HCT116 (cell line): ENCODE results near the gene HSPA2. TPM values are rescaled to one million over a fixed set of nuclear protein-coding genes. Genes with fewer than 3 reads are reported as not detected.

Experiments
- ATAC-seq: fragments of 200-7000 bp; cut with Tn5 transposase; 2 replicates; pipeline ENCODE4 v1.9.1; 2020; ENCODE audit warnings: mild to moderate bottlenecking, moderate library complexity
- BruUV-seq: library from RNA; stranded (reverse); fragments of 400-500 nt; replicated peaks from 2 replicates; lab custom pipeline; 2021; lab: Mats Ljungman, UMichigan
- CTCF ChIA-PET: fragments of 300-600 bp; sonication (Branson Sonifier 250); formaldehyde crosslinking; loops from one replicate; lab custom pipeline; 2021; ENCODE audit warnings: antibody characterized with exemption; lab: Charles Lee
- POLR2A ChIA-PET: fragments of 300-600, 350-600 bp; sonication (Branson Sonifier 250); formaldehyde crosslinking; loops from one replicate; lab custom pipeline; 2021; ENCODE audit warnings: antibody characterized with exemption; lab: Charles Lee
- RAD21 ChIA-PET, 2 experiments: fragments of 300-600 bp; sonication (Branson Sonifier 250); formaldehyde crosslinking; loops; one replicate each; lab custom pipeline; 2023; ENCODE audit warnings: low total read pairs in 2 of 2; ENCODE audit not compliant: uncharacterized antibody in 2 of 2, unreplicated experiment in 2 of 2, low non-redundant PET in 1 of 2; lab: Charles Lee
- DNase-seq: peaks from one replicate; pipeline ENCODE4 v3.0.0-alpha.2; 2010; ENCODE audit warnings: low read depth, low spot score
- H2AFZ ChIP-seq: fragments of 200-600 bp; shearing (Covaris generic), sonication (generic); 2 replicates; pipeline ENCODE4 v1.6.1; 2017; ENCODE audit warnings: low read depth, mixed run types, mixed read lengths, antibody characterized with exemption, low read length; ENCODE audit not compliant: poor library complexity, severe bottlenecking
- H3K27ac ChIP-seq: 2 replicates; pipeline ENCODE4 v1.5.1; 2012; ENCODE audit warnings: low read depth, low read length
- H3K27me3 ChIP-seq: fragments of 200-600 bp; sonication (generic); 2 replicates; pipeline ENCODE4 v1.6.1; 2016; ENCODE audit warnings: mixed run types, low read length, mixed read lengths; ENCODE audit not compliant: insufficient read depth
- H3K36me3 ChIP-seq, 2 experiments: fragments of 200-500 bp in 1 of 2; fragments of 200-600 bp in 1 of 2; sonication (Bioruptor generic) in 1 of 2; sonication (generic) in 1 of 2; 2 replicates each; pipeline versions ENCODE4 v1.5.1 to v1.6.1; 2014 to 2016; ENCODE audit warnings: low read length in 2 of 2, inconsistent platforms in 1 of 2, mixed read lengths in 1 of 2, mixed run types in 1 of 2; ENCODE audit not compliant: insufficient read depth in 2 of 2, control insufficient read depth in 1 of 2
- H3K4me1 ChIP-seq, 2 experiments: fragments of 200-600 bp in 1 of 2; sonication (generic) in 1 of 2; 2 replicates each; pipeline versions ENCODE4 v1.5.1 to v1.6.1; 2012 to 2017; ENCODE audit warnings: low read length in 2 of 2, inconsistent platforms in 1 of 2, mild to moderate bottlenecking in 1 of 2, mixed read lengths in 1 of 2, mixed run types in 1 of 2, moderate library complexity in 1 of 2; ENCODE audit not compliant: insufficient read depth in 2 of 2, control insufficient read depth in 1 of 2
- H3K4me2 ChIP-seq: fragments of 200-600 bp; sonication (generic); 2 replicates; pipeline ENCODE4 v1.6.1; 2017; ENCODE audit warnings: mixed run types, low read length, mixed read lengths
- H3K4me3 ChIP-seq, 2 experiments: fragments of 200-600 bp in 1 of 2; sonication (generic) in 1 of 2; replicated peaks in 1 of 2; 2 replicates each; pipeline ENCODE4 v1.5.1; 2011 to 2016; ENCODE audit warnings: low read length in 2 of 2, control low read depth in 1 of 2, low read depth in 1 of 2, mild to moderate bottlenecking in 1 of 2, mixed read lengths in 1 of 2, mixed run types in 1 of 2
- H3K79me2 ChIP-seq: fragments of 200-600 bp; sonication (generic); 2 replicates; pipeline ENCODE4 v1.6.1; 2017; ENCODE audit warnings: mild to moderate bottlenecking, mixed run types, low read length, moderate library complexity, mixed read lengths; ENCODE audit not compliant: insufficient read depth
- H3K9ac ChIP-seq: fragments of 200-600 bp; sonication (generic); 2 replicates; pipeline ENCODE4 v1.6.1; 2016; ENCODE audit warnings: low read length, mixed read lengths
- H3K9me2 ChIP-seq: fragments of 200-600 bp; sonication (generic), shearing (Covaris generic); 2 replicates; pipeline ENCODE4 v1.6.1; 2017; ENCODE audit warnings: mixed run types, mild to moderate bottlenecking, moderate library complexity; ENCODE audit not compliant: insufficient read depth
- H3K9me3 ChIP-seq, 2 experiments: fragments of 200-500 bp in 1 of 2; fragments of 200-600 bp in 1 of 2; sonication (Bioruptor generic) in 1 of 2; sonication (generic) in 1 of 2; 2 replicates each; pipeline ENCODE4 v1.6.1; 2014 to 2017; ENCODE audit warnings: low read length in 2 of 2, mixed read lengths in 2 of 2, inconsistent platforms in 1 of 2, low read depth in 1 of 2, mild to moderate bottlenecking in 1 of 2, mixed run types in 1 of 2, moderate library complexity in 1 of 2; ENCODE audit not compliant: control insufficient read depth in 1 of 2, insufficient read depth in 1 of 2
- H4K20me1 ChIP-seq: fragments of 200-600 bp; sonication (generic), shearing (Covaris generic); 2 replicates; pipeline ENCODE4 v1.6.1; 2017; ENCODE audit warnings: mixed run types, mild to moderate bottlenecking, moderate library complexity; ENCODE audit not compliant: insufficient read depth
- CTCF ChIP-seq, 3 experiments: fragments of 200-600 bp in 1 of 3; sonication (generic) in 1 of 3; IDR thresholded peaks in 2 of 3; conservative IDR thresholded peaks in 1 of 3; 2 replicates each; pipeline ENCODE4 v1.5.1; 2012 to 2017; ENCODE audit warnings: low read depth in 2 of 3, low read length in 2 of 3, antibody characterized with exemption in 1 of 3, borderline replicate concordance in 1 of 3, control low read depth in 1 of 3, mild to moderate bottlenecking in 1 of 3, mixed read lengths in 1 of 3, mixed run types in 1 of 3, moderate library complexity in 1 of 3; ENCODE audit not compliant: insufficient read depth in 1 of 3
- POLR2A ChIP-seq: IDR thresholded peaks from 2 replicates; pipeline ENCODE4 v1.7.0; 2011; ENCODE audit warnings: borderline replicate concordance; ENCODE audit not compliant: insufficient read depth, insufficient read length; ENCODE audit errors: extremely low read depth
- TCF7L2 ChIP-seq: IDR thresholded peaks from 2 replicates; pipeline ENCODE4 v1.7.0; 2011; ENCODE audit warnings: borderline replicate concordance, inconsistent platforms; ENCODE audit not compliant: insufficient read depth, insufficient read length; ENCODE audit errors: extremely low read depth
- YY1 ChIP-seq: IDR thresholded peaks from 2 replicates; pipeline ENCODE4 v1.6.1; 2011; ENCODE audit warnings: low read length, low read depth, moderate library complexity, mild to moderate bottlenecking; ENCODE audit not compliant: insufficient replicate concordance; ENCODE audit errors: extremely low read depth
- ZFX ChIP-seq: fragments of 450-650 bp; IDR thresholded peaks from 2 replicates; pipeline ENCODE4 v1.6.1; 2017
- ZNF274 ChIP-seq: fragments of 200-500 bp; sonication (Bioruptor generic); IDR thresholded peaks from 2 replicates; pipeline ENCODE4 v1.6.1; 2014; ENCODE audit warnings: mild to moderate bottlenecking, low read depth, low read length, inconsistent platforms
- intact Hi-C: fragments of 100-400 bp; cut with micrococcal nuclease; formaldehyde crosslinking; loops from 2 replicates; pipeline ENCODE4 v1.10.0; 2022
- total RNA-seq: library from RNA; stranded (reverse); gene quantifications from one replicate; pipeline ENCODE4 v1.2.1, GENCODE V29; 2021; ENCODE audit not compliant: unreplicated experiment

HSPA2 gene
- total RNA-seq, 1 experiment from 2014 or later = 2.5 TPM

- Histone ChIP-seq H4K20me1 (0 out of 2 replicates have a peak, but pooled peaks cover 3% of the 10 kb centered on the region), H3K9me3 (no peaks in the 10 kb centered on the region)
- peak; percentile 56 for DNase-seq
- intact Hi-C loops = loop anchor here (2.0 to 10.0 kb wide), 2 partner anchors 124 to 166 kb away; no protein-coding TSS in a partner anchor
- TF ChIP-seq CTCF (IDR thresholded peaks at IDR 0.05 in 2 of 3, conservative IDR thresholded peaks at IDR 0.05 in 1 of 3; ENCODE audit: borderline replicate concordance in 1 of 3, insufficient read depth in 1 of 3, low read depth in 2 of 3, low read length in 2 of 3) (peak in 2 of 3 experiments; percentile 89 to 95; a peak in 4 of 6 replicates), YY1 (peak; percentile 18), ZFX (no peak)
- TF ChIP-seq, all 23 proteins: peak for 2
- peak overlapping the region; percentile 30 for H3K4me2 ChIP-seq
- no peak overlapping the region; the same call in 1 of the 2 replicates for H3K27ac ChIP-seq
- CTCF ChIA-PET = interaction anchor here (0.5 to 2.5 kb wide), 15 partner anchors 8 to 329 kb away, joined by 3 to 17 read pairs (median 4); no protein-coding TSS in a partner anchor
- POLR2A ChIA-PET = no interaction called here
- no peak overlapping the region for H3K4me3 ChIP-seq
- H3K79me2 ChIP-seq = peaks cover 93% of the 10 kb centered on the region
- ATAC-seq = peak; percentile 82
- no peak overlapping the region for H2AFZ ChIP-seq
- BruUV-seq = no TSS peak
- H3K27me3 ChIP-seq = no peaks in the 10 kb centered on the region
- H3K4me1 ChIP-seq = peaks cover 15 to 36% of the 10 kb centered on the region in 2 experiments; a peak in 3 of 4 replicates
- no peaks in the 10 kb centered on the region for H3K36me3 ChIP-seq
- no peaks in the 10 kb centered on the region for H3K9me2 ChIP-seq
- RAD21 ChIA-PET = interaction anchor here (0.5 to 1.2 kb wide), 4 partner anchors 32 to 650 kb away, joined by 3 to 7 read pairs (median 4); no protein-coding TSS in a partner anchor
- no peak overlapping the region for H3K9ac ChIP-seq
Observed at GRCh38 chr14:64510825-64511671, 29.5 kb upstream of the HSPA2 start.

- Histone ChIP-seq H3K27me3 (no peaks in the 10 kb centered on the region), H3K4me2 (no peak overlapping the region), H3K9ac (no peak overlapping the region), H2AFZ (no peak overlapping the region), H3K27ac (no peak overlapping the region), H3K4me3 (no peak overlapping the region), H3K4me1 (peaks cover 15 to 24% of the 10 kb centered on the region in 2 experiments; a peak in 3 of 4 replicates), H3K36me3 (no peaks in the 10 kb centered on the region), H3K79me2 (peaks cover 90% of the 10 kb centered on the region), H4K20me1 (0 out of 2 replicates have a peak, but pooled peaks cover 3% of the 10 kb centered on the region), H3K9me3 (no peaks in the 10 kb centered on the region), H3K9me2 (no peaks in the 10 kb centered on the region)
- ChIA-PET POLR2A (no interaction called here), CTCF (no interaction called here), RAD21 (no interaction called here)
- BruUV-seq = no TSS peak
- DNase-seq = no peak
- intact Hi-C loops = loop anchor here (10.0 kb wide), 1 partner anchor 122 kb away; no protein-coding TSS in a partner anchor
- no peak for TF ChIP-seq TCF7L2
- no peak for TF ChIP-seq POLR2A
- no peak for TF ChIP-seq ZNF274
- ATAC-seq = no peak
Observed at GRCh38 chr14:64513271-64513670, 27.3 kb upstream of the HSPA2 start.
